Measurements from ENCODE around the gene C1QTNF2. TPM values are rescaled to one million over a fixed set of nuclear protein-coding genes. Genes with fewer than 3 reads are reported as not detected.
A peak's percentile ranks its signal among the peaks of the same experiment; 100 is the strongest.

The C1QTNF2 gene
- total RNA-seq, result not detected

- Mint-ChIP-seq H3K9me3 (no peaks in the 10 kb centered on the region), H3K4me3 (peak within 1 kb of the TSS; percentile 30), H3K27me3 (peaks cover 54 to 80% of the 10 kb centered on the region in 2 donors), H3K27ac (no peak within 1 kb of the TSS), H3K36me3 (no peaks in the 10 kb centered on the region), H3K4me1 (ENCODE audit: low read depth in 2 of 2) (peaks cover 13 to 15% of the 10 kb centered on the region in 2 donors)
- ATAC-seq (peak in 1 of 2 donors; percentile 68), DNase-seq (ENCODE audit: low spot score) (no peak)
These were observed at the start of gene C1QTNF2 for GRCh38 chr5:160369990-160370712. Gene C1QTNF2, minus strand, starts transcription at chr5:160370626. Its CDS starts 15,615 bp downstream, at chr5:160355011.

GRCh38 chr5:160420331-160420610, 49.8 kb upstream of the C1QTNF2 start:
- Mint-ChIP-seq H3K27me3 (no peaks in the 10 kb centered on the region), H3K9me3 (no peaks in the 10 kb centered on the region), H3K36me3 (peaks cover 19% of the 10 kb centered on the region), H3K4me3 (peak overlapping the region; percentile 97), H3K4me1 (ENCODE audit: low read depth in 2 of 2) (peaks cover 60 to 82% of the 10 kb centered on the region in 2 donors), H3K27ac (peak overlapping the region; percentile 93 to 100)
- DNase-seq (ENCODE audit: low spot score) (no peak), ATAC-seq (no peak)

GRCh38 chr5:160419458-160420330, 49.3 kb upstream of the C1QTNF2 start:
- Mint-ChIP-seq H3K4me1 (ENCODE audit: low read depth in 2 of 2) (peaks cover 55 to 81% of the 10 kb centered on the region in 2 donors), H3K36me3 (peaks cover 14% of the 10 kb centered on the region), H3K9me3 (no peaks in the 10 kb centered on the region), H3K27me3 (no peaks in the 10 kb centered on the region), H3K27ac (peak overlapping the region; percentile 93 to 100), H3K4me3 (peak overlapping the region; percentile 97)
- no peak for ATAC-seq
- DNase-seq (ENCODE audit: low spot score), result no peak

GRCh38 chr5:160418561-160419457, 48.4 kb upstream of the C1QTNF2 start, which contains the start of gene SLU7:
Gene SLU7, minus strand, starts transcription at chr5:160419081. Its CDS starts 3,787 bp downstream, at chr5:160415294.
- H3K36me3 Mint-ChIP-seq, result peaks cover 6% of the 10 kb centered on the region

GRCh38 chr5:160399402-160400353, 29.3 kb upstream of the C1QTNF2 start, which contains the start of gene FAM200C:
Gene FAM200C, minus strand, starts transcription at chr5:160400054. Its CDS starts 4,564 bp downstream, at chr5:160395490.
- H3K36me3 Mint-ChIP-seq, result peaks cover 19% of the 10 kb centered on the region
- ATAC-seq, result peak; percentile 88 to 93
- DNase-seq (ENCODE audit: low spot score), result peak; percentile 90
- peak within 1 kb of the TSS; percentile 82 to 96 for H3K27ac Mint-ChIP-seq
- H3K27me3 Mint-ChIP-seq, result no peaks in the 10 kb centered on the region
- H3K9me3 Mint-ChIP-seq, result no peaks in the 10 kb centered on the region
- peak within 1 kb of the TSS; percentile 88 for H3K4me3 Mint-ChIP-seq
- peaks cover 12 to 15% of the 10 kb centered on the region in 2 donors for H3K4me1 Mint-ChIP-seq (ENCODE audit: low read depth in 2 of 2)

More at GRCh38 chr5:160418561-160419457, 48.4 kb upstream of the C1QTNF2 start, which contains the start of gene SLU7:
- Mint-ChIP-seq H3K4me3 (peak within 1 kb of the TSS; percentile 97), H3K9me3 (no peaks in the 10 kb centered on the region), H3K4me1 (ENCODE audit: low read depth in 2 of 2) (peaks cover 49 to 72% of the 10 kb centered on the region in 2 donors), H3K27ac (peak within 1 kb of the TSS; percentile 93 to 100), H3K27me3 (no peaks in the 10 kb centered on the region)
- ATAC-seq (peak; percentile 83 to 90), DNase-seq (ENCODE audit: low spot score) (peak; percentile 96)

GRCh38 chr5:160398806-160399205, 28.4 kb upstream of the C1QTNF2 start:
- Mint-ChIP-seq H3K9me3 (no peaks in the 10 kb centered on the region), H3K4me3 (peak overlapping the region; percentile 88), H3K4me1 (ENCODE audit: low read depth in 2 of 2) (peaks cover 12 to 15% of the 10 kb centered on the region in 2 donors), H3K27me3 (no peaks in the 10 kb centered on the region), H3K36me3 (peaks cover 10% of the 10 kb centered on the region), H3K27ac (peak overlapping the region; percentile 82 to 96)
- no peak for DNase-seq (ENCODE audit: low spot score)
- ATAC-seq, result no peak

- Mint-ChIP-seq H3K27ac (peak overlapping the region in 1 of 2 donors; percentile 13), H3K4me3 (no peak overlapping the region), H3K9me3 (no peaks in the 10 kb centered on the region), H3K27me3 (no peaks in the 10 kb centered on the region), H3K4me1 (ENCODE audit: low read depth in 2 of 2) (peaks cover 12 to 15% of the 10 kb centered on the region in 2 donors), H3K36me3 (no peaks in the 10 kb centered on the region)
- no peak for ATAC-seq
- no peak for DNase-seq (ENCODE audit: low spot score)
These were observed 27.1 kb upstream of the C1QTNF2 start for GRCh38 chr5:160397492-160397891.

- no peaks in the 10 kb centered on the region for H3K9me3 Mint-ChIP-seq
- H3K27me3 Mint-ChIP-seq, result no peaks in the 10 kb centered on the region
- H3K36me3 Mint-ChIP-seq, result no peaks in the 10 kb centered on the region
- H3K4me3 Mint-ChIP-seq, result no peak overlapping the region
- no peak for ATAC-seq
- DNase-seq (ENCODE audit: low spot score), result no peak
- no peak overlapping the region for H3K27ac Mint-ChIP-seq
- peaks cover 9 to 11% of the 10 kb centered on the region in 2 donors for H3K4me1 Mint-ChIP-seq (ENCODE audit: low read depth in 2 of 2)
These were observed 24.7 kb upstream of the C1QTNF2 start for GRCh38 chr5:160395111-160395510.

GRCh38 chr5:160390787-160391696, 20.6 kb upstream of the C1QTNF2 start:
- no peaks in the 10 kb centered on the region for H3K4me1 Mint-ChIP-seq (ENCODE audit: low read depth in 2 of 2)
- ATAC-seq (no peak), DNase-seq (ENCODE audit: low spot score) (no peak)
- no peak overlapping the region for H3K27ac Mint-ChIP-seq
- peaks cover 12% of the 10 kb centered on the region for H3K36me3 Mint-ChIP-seq
- no peak overlapping the region for H3K4me3 Mint-ChIP-seq
- no peaks in the 10 kb centered on the region for H3K27me3 Mint-ChIP-seq
- peaks cover 13% of the 10 kb centered on the region for H3K9me3 Mint-ChIP-seq

- Mint-ChIP-seq H3K27ac (no peak overlapping the region), H3K27me3 (no peaks in the 10 kb centered on the region), H3K36me3 (peaks cover 12% of the 10 kb centered on the region), H3K4me1 (ENCODE audit: low read depth in 2 of 2) (no peaks in the 10 kb centered on the region), H3K9me3 (peaks cover 13% of the 10 kb centered on the region), H3K4me3 (no peak overlapping the region)
- no peak for ATAC-seq
- no peak for DNase-seq (ENCODE audit: low spot score)
These were observed 17.0 kb upstream of the C1QTNF2 start for GRCh38 chr5:160387445-160387844.

GRCh38 chr5:160385496-160385895, 15.1 kb upstream of the C1QTNF2 start:
- Mint-ChIP-seq H3K27ac (no peak overlapping the region), H3K36me3 (peaks cover 12% of the 10 kb centered on the region), H3K9me3 (peaks cover 13% of the 10 kb centered on the region), H3K4me3 (no peak overlapping the region), H3K4me1 (ENCODE audit: low read depth in 2 of 2) (no peaks in the 10 kb centered on the region), H3K27me3 (peaks cover 8 to 17% of the 10 kb centered on the region in 2 donors)
- ATAC-seq (no peak), DNase-seq (ENCODE audit: low spot score) (no peak)
